Gastrocnemius medialis (tissue), 4 donors: Measurements from ENCODE around the gene SEPTIN2. TPM values are rescaled to one million over a fixed set of nuclear protein-coding genes. Genes with fewer than 3 reads are reported as not detected.
A peak's percentile ranks its signal among the peaks of the same experiment; 100 is the strongest.
"Not testable (repeated sequence)": the region's sequence is repeated elsewhere in the genome, so short reads cannot be mapped to it uniquely, and the experiment has no call there.

Experiments used
- ATAC-seq, 2 donors: fragments of 150-250 bp; one replicate each; pipeline ENCODE4 v1.9.1; 2016
- DNase-seq, 2 donors: peaks; one replicate each; pipeline ENCODE4 v3.0.0-alpha.2; 2019
- H3K27ac ChIP-seq, 4 donors: fragments of 200-600 bp; sonication (generic); 1 replicate in 1 of 4; 2 replicates in 3 of 4; pipeline ENCODE4 v1.5.1; 2016 to 2018; ENCODE audit warnings: mild to moderate bottlenecking in 2 of 4, moderate library complexity in 1 of 4
- H3K27me3 ChIP-seq, 3 donors: fragments of 200-600 bp; sonication (generic) in 2 of 3; 1 replicate in 1 of 3; 2 replicates in 2 of 3; pipeline versions ENCODE4 v1.5.1 to v1.6.0; 2016 to 2019; ENCODE audit warnings: mild to moderate bottlenecking in 1 of 3, moderate library complexity in 1 of 3
- H3K36me3 ChIP-seq, 2 donors: fragments of 200-600 bp; sonication (generic) in 1 of 2; one replicate each; pipeline ENCODE4 v1.5.1; 2017 to 2018
- H3K4me1 ChIP-seq, 2 donors: fragments of 200-600 bp; sonication (generic) in 1 of 2; one replicate each; pipeline ENCODE4 v1.5.1; 2016 to 2017; ENCODE audit warnings: mild to moderate bottlenecking in 2 of 2
- H3K4me3 ChIP-seq, 4 donors: fragments of 200-600 bp; sonication (generic) in 3 of 4; 1 replicate in 1 of 4; 2 replicates in 3 of 4; pipeline ENCODE4 v1.5.1; 2016 to 2019; ENCODE audit warnings: mild to moderate bottlenecking in 2 of 4
- H3K9me3 ChIP-seq, 3 donors: fragments of 200-600 bp; sonication (generic) in 2 of 3; 1 replicate in 1 of 3; 2 replicates in 2 of 3; pipeline ENCODE4 v1.5.1; 2016 to 2019
- CTCF ChIP-seq, 5 experiments: fragments of 450-650 bp in 3 of 5; fragments of 200-600 bp in 2 of 5; sonication (generic) in 2 of 5; IDR thresholded peaks in 4 of 5; conservative IDR thresholded peaks in 1 of 5; 1 replicate in 4 of 5; 2 replicates in 1 of 5; pipeline ENCODE4 v1.5.1; 2016 to 2019; ENCODE audit warnings: antibody characterized with exemption in 5 of 5, mild to moderate bottlenecking in 3 of 5, moderate library complexity in 3 of 5
- POLR2A ChIP-seq, 2 donors: fragments of 450-650 bp; IDR thresholded peaks; one replicate each; pipeline ENCODE4 v1.6.1; 2017; ENCODE audit warnings: antibody characterized with exemption in 2 of 2, mild to moderate bottlenecking in 2 of 2, moderate library complexity in 2 of 2
- in situ Hi-C, 4 donors: fragments of 200-750 bp; cut with MboI; loops; one replicate each; pipeline versions ENCODE4 v1.15.0 to v1.8.0; 2017; ENCODE audit warnings: low sequenced_read_pairs in 4 of 4
- intact Hi-C: fragments of 100-400 bp; cut with DNase I; formaldehyde crosslinking; loops from one replicate; pipeline ENCODE4 v1.15.1; 2023; ENCODE audit warnings: low total_unique reads
- total RNA-seq, 4 donors: library from RNA; depleted of rRNA; stranded (reverse); fragments of >200 nt; gene quantifications; one replicate each; pipeline versions ENCODE4 v1.1.0 to v1.2.3, GENCODE V29; 2016

Gene SEPTIN2
- total RNA-seq, 4 donors from 2014 or later, result 81.3 to 130 (median 99.3) TPM

DNA sequence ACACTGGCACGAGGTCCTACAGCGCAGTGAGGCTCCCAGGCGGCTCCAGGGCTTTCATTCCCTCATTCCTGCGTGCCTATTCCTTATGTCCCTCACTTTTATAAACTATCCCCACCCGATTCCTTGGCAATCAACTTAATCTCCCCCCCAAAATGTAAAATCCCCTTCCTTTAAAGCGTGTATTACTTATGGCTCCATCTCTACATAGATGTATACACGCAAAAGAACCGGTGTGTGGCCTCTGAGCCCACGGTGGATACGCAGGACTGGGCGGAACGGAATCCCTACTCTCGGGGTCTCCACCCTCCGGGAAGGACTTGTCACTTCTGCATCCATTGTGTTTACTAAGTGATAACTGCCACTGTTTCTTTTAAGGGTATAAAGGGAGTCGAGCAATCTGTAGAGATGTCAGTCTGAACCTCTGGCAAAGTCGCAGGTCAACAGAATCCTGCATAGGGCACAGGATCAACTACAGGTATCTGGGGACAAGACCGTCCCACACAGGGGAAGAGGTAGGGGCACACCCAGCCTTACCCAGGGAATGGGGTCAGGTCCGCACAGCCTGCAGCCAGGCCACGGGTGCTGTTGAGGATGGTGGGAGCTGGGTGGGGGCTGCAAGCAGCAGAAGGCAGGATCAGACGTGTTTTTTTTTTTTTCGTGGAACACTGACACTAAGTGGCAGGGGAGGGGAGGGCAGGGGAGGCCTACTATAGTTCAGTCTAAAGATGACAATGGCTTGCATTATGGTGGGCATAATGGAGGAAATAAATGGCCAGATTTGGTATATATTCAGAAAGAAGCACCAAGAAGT lies 42.3 kb upstream of the SEPTIN2 start:
- in situ Hi-C loops (no loop called here), intact Hi-C loops (loop anchor here (2.0 to 5.0 kb wide), 7 partner anchors 41 to 339 kb away; partner anchors contain the start of genes FARP2, HDLBP, MTERF4 and SEPTIN2)
- TF ChIP-seq CTCF (IDR thresholded peaks at IDR 0.05 in 4 of 5, conservative IDR thresholded peaks at IDR 0.05 in 1 of 5) (no peak), POLR2A (IDR thresholded peaks at IDR 0.05) (no peak)
- Histone ChIP-seq H3K4me3 (peak overlapping the region; percentile 67 to 93 (median 73)), H3K4me1 (peaks cover 41% of the 10 kb centered on the region in 2 donors), H3K27me3 (no peaks in the 10 kb centered on the region), H3K9me3 (no peaks in the 10 kb centered on the region), H3K27ac (peak overlapping the region; percentile 83 to 97 (median 92)), H3K36me3 (no peaks in the 10 kb centered on the region)
- DNase-seq, result no peak
- ATAC-seq, result no peak

DNA sequence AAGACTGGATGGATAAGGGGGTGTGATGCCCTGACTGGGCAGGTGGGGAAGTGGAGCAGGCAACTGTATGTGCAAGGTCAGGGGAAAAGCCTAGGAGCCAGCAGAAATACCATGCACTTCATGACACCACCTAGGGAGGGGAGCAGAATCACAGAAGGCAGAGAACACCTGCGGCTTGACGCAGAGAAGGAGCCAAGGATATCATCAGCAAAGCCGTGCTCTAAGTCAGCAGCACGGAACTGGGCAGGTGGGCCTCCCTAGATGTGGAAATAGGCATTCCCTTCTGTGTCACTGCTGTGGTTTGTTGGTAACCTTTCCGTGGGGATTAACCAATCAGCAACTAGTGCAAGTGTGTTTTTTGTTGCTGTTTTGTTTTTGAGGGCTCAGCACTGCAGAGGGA lies 41.6 kb upstream of the SEPTIN2 start:
- H3K4me3 ChIP-seq, result no peak overlapping the region
- no peak for ATAC-seq
- intact Hi-C loops (loop anchor here (5.0 kb wide), 5 partner anchors 57 to 338 kb away; partner anchors contain the start of genes MTERF4 and STK25), in situ Hi-C loops (no loop called here)
- TF ChIP-seq POLR2A (IDR thresholded peaks at IDR 0.05), result no peak
- no peak for TF ChIP-seq CTCF (IDR thresholded peaks at IDR 0.05 in 4 of 5, conservative IDR thresholded peaks at IDR 0.05 in 1 of 5)
- peaks cover 34% of the 10 kb centered on the region in 2 donors for H3K4me1 ChIP-seq
- no peak overlapping the region for H3K27ac ChIP-seq
- no peak for DNase-seq
- H3K27me3 ChIP-seq, result no peaks in the 10 kb centered on the region
- no peaks in the 10 kb centered on the region for H3K9me3 ChIP-seq
- H3K36me3 ChIP-seq, result no peaks in the 10 kb centered on the region

DNA sequence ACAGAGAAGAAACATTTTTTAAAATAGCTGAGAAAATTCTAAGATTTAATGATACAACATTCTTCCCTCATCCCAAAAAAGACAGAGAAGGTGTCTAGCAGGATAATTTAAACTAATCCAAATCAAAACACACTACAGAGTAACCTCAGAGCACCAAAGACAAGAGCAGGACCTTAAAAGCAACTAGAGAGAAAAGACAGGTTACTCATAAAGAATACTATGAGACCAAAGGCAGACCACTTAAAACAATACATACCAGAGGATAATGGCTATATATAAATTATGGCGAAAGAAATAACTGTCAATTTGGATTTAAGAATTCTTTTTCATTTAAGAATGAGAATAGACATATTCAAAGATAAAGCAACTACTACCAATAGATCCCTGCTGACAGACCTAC lies 40.2 kb upstream of the SEPTIN2 start:
- H3K9me3 ChIP-seq, result no peaks in the 10 kb centered on the region
- no peak overlapping the region for H3K4me3 ChIP-seq
- TF ChIP-seq POLR2A (IDR thresholded peaks at IDR 0.05) (no peak), CTCF (IDR thresholded peaks at IDR 0.05 in 4 of 5, conservative IDR thresholded peaks at IDR 0.05 in 1 of 5) (no peak)
- no peaks in the 10 kb centered on the region for H3K27me3 ChIP-seq
- H3K27ac ChIP-seq, result no peak overlapping the region
- ATAC-seq (no peak), DNase-seq (no peak)
- no peaks in the 10 kb centered on the region for H3K36me3 ChIP-seq
- intact Hi-C loops, result no loop called here
- peaks cover 27 to 28% of the 10 kb centered on the region in 2 donors for H3K4me1 ChIP-seq
- in situ Hi-C loops, result no loop called here

GRCh38 chr2:241275910-241276309 lies 39.8 kb upstream of the SEPTIN2 start:
- Histone ChIP-seq H3K27ac (no peak overlapping the region), H3K4me3 (no peak overlapping the region), H3K4me1 (peaks cover 23 to 26% of the 10 kb centered on the region in 2 donors), H3K27me3 (no peaks in the 10 kb centered on the region), H3K9me3 (no peaks in the 10 kb centered on the region), H3K36me3 (no peaks in the 10 kb centered on the region)
- intact Hi-C loops, result no loop called here
- TF ChIP-seq POLR2A (IDR thresholded peaks at IDR 0.05), result no peak
- TF ChIP-seq CTCF (IDR thresholded peaks at IDR 0.05 in 4 of 5, conservative IDR thresholded peaks at IDR 0.05 in 1 of 5), result no peak
- DNase-seq (no peak), ATAC-seq (no peak)
- in situ Hi-C loops, result no loop called here

- H3K36me3 ChIP-seq, H3K9me3 ChIP-seq, H3K27ac ChIP-seq, intact Hi-C loops, DNase-seq, H3K27me3 ChIP-seq, H3K4me3 ChIP-seq, ATAC-seq, in situ Hi-C loops: not testable (repeated sequence)
- H3K4me1 ChIP-seq, result peaks cover 14 to 16% of the 10 kb centered on the region in 2 donors
Measured at GRCh38 chr2:241278306-241278705, 37.4 kb upstream of the SEPTIN2 start.
